Panc1 (cell line): Measurements from ENCODE around the gene CCSER2. TPM values are rescaled to one million over a fixed set of nuclear protein-coding genes. Genes with fewer than 3 reads are reported as not detected.

Experiments
- ATAC-seq: fragments of 200-7000 bp; cut with Tn5 transposase; 2 replicates; pipeline ENCODE4 v1.9.1; 2020; ENCODE audit warnings: mild to moderate bottlenecking, moderate library complexity
- BruUV-seq: library from RNA; stranded (reverse); fragments of 400-500 nt; replicated peaks from 2 replicates; lab custom pipeline; 2021; lab: Mats Ljungman, UMichigan
- CTCF ChIA-PET: fragments of 300-600 bp; sonication (Branson Sonifier 250); formaldehyde crosslinking; loops from one replicate; lab custom pipeline; 2022; ENCODE audit warnings: antibody characterized with exemption; lab: Charles Lee
- POLR2A ChIA-PET: fragments of 300-600 bp; sonication (Branson Sonifier 250); formaldehyde crosslinking; loops from one replicate; lab custom pipeline; 2022; ENCODE audit warnings: antibody characterized with exemption; lab: Charles Lee
- DNase-seq: peaks from one replicate; pipeline ENCODE4 v3.0.0-alpha.2; 2010; ENCODE audit warnings: low read depth, low spot score
- H3K27ac ChIP-seq: 2 replicates; pipeline ENCODE4 v1.5.1; 2011; ENCODE audit warnings: mild to moderate bottlenecking, low read length, inconsistent platforms
- H3K27me3 ChIP-seq: fragments of 200-500 bp; sonication (Bioruptor generic); 2 replicates; pipeline ENCODE4 v1.6.0; 2014; ENCODE audit warnings: low read length, inconsistent platforms; ENCODE audit not compliant: control insufficient read depth, insufficient read depth
- H3K36me3 ChIP-seq: fragments of 200-500 bp; sonication (Bioruptor generic); 2 replicates; pipeline ENCODE4 v1.5.1; 2014; ENCODE audit warnings: inconsistent platforms, mild to moderate bottlenecking, low read length, moderate library complexity; ENCODE audit not compliant: control insufficient read depth, insufficient read depth
- H3K4me1 ChIP-seq: 2 replicates; pipeline ENCODE4 v1.5.1; 2011; ENCODE audit warnings: inconsistent platforms, mild to moderate bottlenecking, low read length, moderate library complexity; ENCODE audit not compliant: control insufficient read depth, insufficient read depth
- H3K4me3 ChIP-seq, 2 experiments: 2 replicates each; pipeline ENCODE4 v1.5.1; 2011 to 2012; ENCODE audit warnings: low read depth in 2 of 2, low read length in 2 of 2, mild to moderate bottlenecking in 2 of 2, inconsistent platforms in 1 of 2, moderate library complexity in 1 of 2
- H3K9me3 ChIP-seq: fragments of 200-500 bp; sonication (Bioruptor generic); 2 replicates; pipeline ENCODE4 v1.5.1; 2014; ENCODE audit warnings: low read depth, mild to moderate bottlenecking, inconsistent platforms, low read length, moderate library complexity; ENCODE audit not compliant: control insufficient read depth, insufficient read depth
- CTCF ChIP-seq: fragments of 450-650 bp; IDR thresholded peaks from 2 replicates; pipeline ENCODE4 v1.5.1; 2017; ENCODE audit warnings: mild to moderate bottlenecking
- POLR2AphosphoS5 ChIP-seq: IDR thresholded peaks from 2 replicates; pipeline ENCODE4 v1.6.1; 2012; ENCODE audit warnings: mild to moderate bottlenecking, low read depth, low read length, moderate library complexity
- REST ChIP-seq, 2 experiments: IDR thresholded peaks; 2 replicates each; pipeline ENCODE4 v1.6.1; 2011 to 2012; ENCODE audit warnings: low read depth in 2 of 2, control low read depth in 1 of 2, low read length in 1 of 2, mild to moderate bottlenecking in 1 of 2, moderate library complexity in 1 of 2; ENCODE audit not compliant: insufficient read depth in 1 of 2
- SIN3A ChIP-seq: IDR thresholded peaks from 2 replicates; pipeline ENCODE4 v1.6.1; 2012; ENCODE audit warnings: low read depth, mild to moderate bottlenecking, low read length, moderate library complexity, borderline replicate concordance; ENCODE audit not compliant: insufficient read depth
- TCF7L2 ChIP-seq: IDR thresholded peaks from 2 replicates; pipeline ENCODE4 v1.6.1; 2011; ENCODE audit warnings: mild to moderate bottlenecking, low read depth, low read length, inconsistent platforms
- in situ Hi-C: cut with HindIII; loops from 2 replicates; pipeline ENCODE4 v1.10.0; 2016; ENCODE audit warnings: low sequenced_read_pairs, low pct_unique_long_range_greater_than_20kb
- intact Hi-C: fragments of 100-400 bp; cut with micrococcal nuclease; formaldehyde crosslinking; loops from one replicate; pipeline ENCODE4 v1.10.0; 2022; ENCODE audit not compliant: unreplicated experiment
- total RNA-seq: library from RNA; stranded (reverse); gene quantifications from one replicate; pipeline ENCODE4 v1.2.1, GENCODE V29; 2021; ENCODE audit not compliant: unreplicated experiment

CCSER2 gene
- total RNA-seq, 1 experiment from 2014 or later = 63.7 TPM

GRCh38 chr10:84366041-84366440, 37.7 kb downstream of the CCSER2 start:
- H3K9me3 ChIP-seq = no peaks in the 10 kb centered on the region
- no peak for ATAC-seq
- intact Hi-C loops = no loop called here
- H3K4me1 ChIP-seq = no peaks in the 10 kb centered on the region
- no peak for DNase-seq
- in situ Hi-C loops = no loop called here
- no peaks in the 10 kb centered on the region for H3K36me3 ChIP-seq
- no TSS peak for BruUV-seq
- H3K27me3 ChIP-seq = no peaks in the 10 kb centered on the region
- POLR2A ChIA-PET = no interaction called here
- CTCF ChIA-PET = no interaction called here
- H3K27ac ChIP-seq = no peak overlapping the region
- TF ChIP-seq SIN3A = no peak
- TF ChIP-seq POLR2AphosphoS5 = no peak
- TF ChIP-seq TCF7L2 = no peak
- no peak for TF ChIP-seq CTCF
- no peak overlapping the region for H3K4me3 ChIP-seq

- Histone ChIP-seq H3K4me1 (no peaks in the 10 kb centered on the region), H3K9me3 (no peaks in the 10 kb centered on the region)
- POLR2A ChIA-PET = no interaction called here
These were observed 38.9 kb downstream of the CCSER2 start for GRCh38 chr10:84367256-84367655.

More at GRCh38 chr10:84367256-84367655, 38.9 kb downstream of the CCSER2 start:
- Histone ChIP-seq H3K27me3 (no peaks in the 10 kb centered on the region), H3K27ac (no peak overlapping the region), H3K36me3 (no peaks in the 10 kb centered on the region), H3K4me3 (no peak overlapping the region)
- DNase-seq (no peak), ATAC-seq (no peak)
- TF ChIP-seq SIN3A = no peak
- TF ChIP-seq TCF7L2 = no peak
- no peak for TF ChIP-seq CTCF
- TF ChIP-seq REST (IDR thresholded peaks at IDR 0.05; ENCODE audit: insufficient read depth in 1 of 2, low read depth in 2 of 2, low read length in 1 of 2) = no peak
- TF ChIP-seq POLR2AphosphoS5 = no peak
- intact Hi-C loops = no loop called here
- no TSS peak for BruUV-seq
- in situ Hi-C loops = no loop called here
- CTCF ChIA-PET = no interaction called here
